Left hindlimb (tissue), 1 donor: ENCODE results near the gene LY6G5B.
"Not testable (repeated sequence)": the region's sequence is repeated elsewhere in the genome, so short reads cannot be mapped to it uniquely, and the experiment has no call there.

Experiments used
- DNase-seq: peaks from one replicate; pipeline ENCODE4 v3.0.0-alpha.2; 2018

Gene LY6G5B

GRCh38 chr6:31691564-31692108, 21.9 kb downstream of the LY6G5B start:
- no peak for DNase-seq

GRCh38 chr6:31692353-31692752, 22.6 kb downstream of the LY6G5B start:
- DNase-seq, result no peak

GRCh38 chr6:31692886-31693285, 23.1 kb downstream of the LY6G5B start:
- no peak for DNase-seq

GRCh38 chr6:31693535-31693934, 23.8 kb downstream of the LY6G5B start:
- DNase-seq, result no peak

- no peak for DNase-seq
Measured at GRCh38 chr6:31697555-31697954, 27.8 kb downstream of the LY6G5B start.

- DNase-seq, result no peak
Measured at GRCh38 chr6:31700740-31701401, 31.1 kb downstream of the LY6G5B start.

- DNase-seq, result no peak
Measured at GRCh38 chr6:31701666-31702404, 32.1 kb downstream of the LY6G5B start.

GRCh38 chr6:31702405-31702818, 32.6 kb downstream of the LY6G5B start:
- DNase-seq, result peak; percentile 56

- DNase-seq, result peak; percentile 99
Measured at GRCh38 chr6:31702819-31703716, 33.3 kb downstream of the LY6G5B start, which contains the start of gene ABHD16A. Gene ABHD16A (minus strand): TSS chr6:31703324. CDS start chr6:31703281, 43 bp downstream.

- no peak for DNase-seq
Measured at GRCh38 chr6:31705931-31706330, 36.2 kb downstream of the LY6G5B start.

GRCh38 chr6:31706599-31706998, 36.8 kb downstream of the LY6G5B start, which contains the start of gene LY6G6F:
Gene LY6G6F (plus strand): TSS chr6:31706866. CDS start chr6:31706907, 41 bp downstream.
- DNase-seq, result no peak

- no peak for DNase-seq
Measured at GRCh38 chr6:31707701-31708100, 37.9 kb downstream of the LY6G5B start.

GRCh38 chr6:31708224-31708623, 38.4 kb downstream of the LY6G5B start:
- DNase-seq, result no peak

- not testable (repeated sequence) for DNase-seq
Measured at GRCh38 chr6:31709157-31709556, 39.4 kb downstream of the LY6G5B start.

GRCh38 chr6:31710523-31711219, 40.9 kb downstream of the LY6G5B start:
- DNase-seq, result no peak

GRCh38 chr6:31711233-31711632, 41.5 kb downstream of the LY6G5B start:
- no peak for DNase-seq

GRCh38 chr6:31712296-31712695, 42.5 kb downstream of the LY6G5B start:
- no peak for DNase-seq

- no peak for DNase-seq
Measured at GRCh38 chr6:31713465-31713864, 43.7 kb downstream of the LY6G5B start.

- no peak for DNase-seq
Measured at GRCh38 chr6:31713991-31714684, 44.4 kb downstream of the LY6G5B start.

GRCh38 chr6:31715022-31715958, 45.5 kb downstream of the LY6G5B start, which contains the start of gene LY6G6D:
Gene LY6G6D (plus strand): TSS chr6:31715348. CDS start chr6:31715356, 8 bp downstream.
- DNase-seq, result no peak
